T-helper 17 cell (primary cell): ENCODE data around the gene DCAF10. TPM values are rescaled to one million over a fixed set of nuclear protein-coding genes. Genes with fewer than 3 reads are reported as not detected.
A peak's percentile ranks its signal among the peaks of the same experiment; 100 is the strongest.

ENCODE experiments used
- ATAC-seq: fragments of 150-1000 bp; cut with Tn5 transposase; 2 replicates; pipeline ENCODE4 v1.10.0; 2021; ENCODE audit warnings: mild to moderate bottlenecking, moderate library complexity
- DNase-seq, 3 donors: peaks; one replicate each; pipeline versions ENCODE4 v3.0.0 to v3.0.0-alpha.2; 2020 to 2021
- H3K9me3 ChIP-seq: one replicate; pipeline ENCODE4 v1.7.0; 2013; ENCODE audit warnings: low read length, mild to moderate bottlenecking; ENCODE audit not compliant: control insufficient read depth, poor library complexity, severe bottlenecking
- H3K27ac Mint-ChIP-seq: one replicate; pipeline ENCODE4 v1.8.0; 2022; ENCODE audit warnings: mild to moderate bottlenecking, moderate library complexity, mixed read lengths
- H3K27me3 Mint-ChIP-seq: one replicate; pipeline ENCODE4 v1.8.0; 2022; ENCODE audit warnings: mixed read lengths
- H3K36me3 Mint-ChIP-seq: one replicate; pipeline ENCODE4 v1.8.0; 2022; ENCODE audit warnings: low read depth, mixed read lengths
- H3K4me1 Mint-ChIP-seq: one replicate; pipeline ENCODE4 v1.8.0; 2022; ENCODE audit warnings: mild to moderate bottlenecking, mixed read lengths
- H3K4me3 Mint-ChIP-seq: one replicate; pipeline ENCODE4 v1.8.0; 2022; ENCODE audit warnings: mild to moderate bottlenecking, moderate library complexity, mixed read lengths
- total RNA-seq, 4 donors: library from RNA in 2 of 4; stranded (reverse) in 2 of 4; gene quantifications; one replicate each; pipeline ENCODE4 v1.2.3 and lab custom pipeline; 2022 to 2026

Gene DCAF10
- total RNA-seq, 2 donors from 2014 or later = 12.1 to 13.0 TPM

DNA sequence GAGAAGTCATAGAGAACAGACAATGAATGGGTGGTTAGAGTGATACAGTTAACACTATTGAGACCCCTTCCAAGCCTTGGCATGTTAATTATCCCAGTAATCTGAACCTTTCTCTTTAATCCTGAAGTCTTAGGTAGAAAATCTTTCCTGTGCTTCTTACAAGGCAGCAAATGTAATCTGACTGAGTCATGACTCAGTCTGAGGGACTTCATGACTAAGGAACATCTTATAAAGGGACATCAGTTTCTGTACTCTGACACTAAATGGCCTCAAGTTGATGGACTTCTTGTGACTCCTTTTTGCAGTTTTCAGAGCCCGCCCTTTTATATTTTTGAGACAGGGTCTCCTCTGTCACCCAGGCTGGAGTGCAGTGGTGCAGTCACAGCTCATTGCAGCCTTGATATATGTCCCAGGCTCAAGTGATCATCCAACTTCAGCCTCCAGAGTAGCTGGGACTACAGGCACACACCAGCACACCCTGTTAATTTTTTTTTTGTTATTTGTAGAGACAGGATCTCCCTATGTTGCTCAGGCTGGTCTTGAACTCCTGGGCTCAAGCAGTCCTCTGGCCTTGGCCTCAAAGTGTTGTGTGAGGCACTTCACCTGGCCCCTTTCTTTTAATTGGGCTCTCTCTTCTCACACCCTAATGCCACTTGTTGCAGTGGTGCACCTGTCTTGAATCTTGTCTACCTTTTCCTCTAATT, 25.2 kb upstream of the DCAF10 start:
- Mint-ChIP-seq H3K36me3 (no peaks in the 10 kb centered on the region), H3K27ac (no peak overlapping the region), H3K4me3 (no peak overlapping the region), H3K27me3 (no peaks in the 10 kb centered on the region), H3K4me1 (peaks cover 8% of the 10 kb centered on the region)
- DNase-seq (no peak), ATAC-seq (no peak)
- H3K9me3 ChIP-seq = no peaks in the 10 kb centered on the region

- ATAC-seq = no peak
- no peak overlapping the region for H3K27ac Mint-ChIP-seq
- no peak overlapping the region for H3K4me3 Mint-ChIP-seq
- no peaks in the 10 kb centered on the region for H3K27me3 Mint-ChIP-seq
- no peak for DNase-seq
- peaks cover 3% of the 10 kb centered on the region for H3K36me3 Mint-ChIP-seq
- H3K4me1 Mint-ChIP-seq = peaks cover 8% of the 10 kb centered on the region
- H3K9me3 ChIP-seq = no peaks in the 10 kb centered on the region
These were observed 24.3 kb upstream of the DCAF10 start for GRCh38 chr9:37776328-37776727.

- H3K27ac Mint-ChIP-seq = peak overlapping the region; percentile 66
- no peak overlapping the region for H3K4me3 Mint-ChIP-seq
- H3K27me3 Mint-ChIP-seq = no peaks in the 10 kb centered on the region
- DNase-seq (no peak), ATAC-seq (no peak)
- H3K9me3 ChIP-seq = no peaks in the 10 kb centered on the region
- H3K4me1 Mint-ChIP-seq = peaks cover 20% of the 10 kb centered on the region
- H3K36me3 Mint-ChIP-seq = peaks cover 9% of the 10 kb centered on the region
These were observed 22.1 kb upstream of the DCAF10 start for GRCh38 chr9:37778534-37778933.

DNA sequence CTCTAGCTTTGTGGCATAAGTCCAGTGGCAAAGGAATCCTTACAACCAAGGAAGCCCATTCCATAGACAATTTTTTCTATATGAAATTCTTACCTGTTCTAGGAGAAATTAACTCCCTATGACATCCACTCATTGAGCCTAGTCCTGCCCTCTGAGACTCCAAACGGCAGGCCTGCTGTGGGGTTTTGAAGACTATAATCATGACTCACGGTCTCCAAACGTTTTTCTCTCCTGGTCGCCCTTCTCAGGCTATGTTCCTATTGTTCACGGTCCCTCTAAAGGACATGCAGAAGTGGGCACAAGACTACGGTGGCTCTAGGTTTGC, 16.3 kb upstream of the DCAF10 start:
- Mint-ChIP-seq H3K4me3 (peak overlapping the region; percentile 98), H3K36me3 (peaks cover 9% of the 10 kb centered on the region), H3K27ac (peak overlapping the region; percentile 98), H3K4me1 (peaks cover 26% of the 10 kb centered on the region), H3K27me3 (no peaks in the 10 kb centered on the region)
- ATAC-seq = peak; percentile 4
- no peaks in the 10 kb centered on the region for H3K9me3 ChIP-seq
- DNase-seq = no peak

DNA sequence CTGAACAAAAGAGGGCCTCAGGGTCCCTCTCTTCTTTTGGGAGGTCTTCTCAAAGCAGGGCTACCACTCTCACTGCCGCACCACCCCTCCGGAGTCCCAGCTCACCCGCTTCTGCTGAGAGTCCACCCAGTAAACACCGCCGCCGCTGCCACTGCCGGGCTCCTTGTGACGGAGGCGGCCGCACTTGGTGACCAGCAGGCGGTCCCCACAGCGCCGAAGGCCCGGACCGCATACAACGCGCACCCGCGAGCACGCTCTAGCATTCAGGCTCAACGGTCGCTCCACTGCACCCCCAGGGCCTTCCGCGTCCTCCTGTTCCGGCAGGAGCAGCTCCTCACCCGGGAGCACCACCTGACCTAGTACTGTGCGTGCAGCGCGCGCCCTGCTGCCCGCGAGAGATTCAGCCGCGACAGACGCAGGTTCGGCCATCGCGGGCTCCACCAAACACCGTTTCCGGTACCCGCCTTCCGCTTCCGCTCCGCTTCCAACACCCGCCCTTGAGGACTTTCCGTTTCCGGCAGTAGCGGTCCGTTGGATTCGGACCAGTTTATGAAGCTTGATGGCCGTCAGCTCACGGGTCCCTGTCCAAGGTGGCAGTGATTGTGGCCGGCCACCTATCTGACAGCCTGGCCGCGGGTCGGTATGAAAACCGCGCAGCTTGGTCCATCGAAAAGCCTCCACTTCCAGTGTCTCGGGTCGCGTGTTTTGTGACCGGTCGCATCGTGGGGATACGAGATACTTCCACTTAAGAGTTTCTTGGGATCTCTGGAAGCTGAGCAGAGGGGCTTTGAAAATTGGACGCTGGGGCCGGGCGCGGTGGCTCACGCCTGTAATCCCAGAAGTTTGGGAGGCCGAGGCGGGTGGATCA, 15.7 kb upstream of the DCAF10 start, which contains the start of gene EXOSC3:
TSS of gene EXOSC3 (minus strand) at position 449 of the 868 bp plus-strand sequence. CDS start at position 429, 20 bp downstream.
- H3K4me1 Mint-ChIP-seq = peaks cover 26% of the 10 kb centered on the region
- H3K9me3 ChIP-seq = no peaks in the 10 kb centered on the region
- peak; percentile 94 for ATAC-seq
- no peaks in the 10 kb centered on the region for H3K27me3 Mint-ChIP-seq
- peaks cover 9% of the 10 kb centered on the region for H3K36me3 Mint-ChIP-seq
- DNase-seq = peak; percentile 66 to 76 (median 69)
- peak within 1 kb of the TSS; percentile 98 for H3K4me3 Mint-ChIP-seq
- peak within 1 kb of the TSS; percentile 98 for H3K27ac Mint-ChIP-seq

DNA sequence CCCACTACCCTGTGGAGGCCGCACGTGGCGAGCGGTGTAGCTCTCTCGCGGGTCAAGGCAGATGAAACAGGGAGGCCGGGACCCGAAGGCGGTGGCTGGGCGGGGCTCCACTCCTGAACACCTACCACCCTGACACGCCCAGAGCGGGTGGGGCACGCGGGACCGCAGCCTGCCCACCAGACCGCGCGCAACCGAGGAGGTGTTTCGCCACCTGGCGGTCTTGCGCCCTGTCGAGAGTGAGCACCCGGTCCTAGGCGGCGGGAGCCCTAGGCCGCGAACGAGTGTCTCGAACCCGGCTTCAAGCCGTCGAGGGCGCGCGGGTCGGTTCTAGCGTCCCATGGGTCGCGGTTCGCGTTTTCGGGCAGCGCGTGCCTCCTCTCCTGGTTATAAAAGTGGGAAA, 13.5 kb upstream of the DCAF10 start:
- DNase-seq (no peak), ATAC-seq (no peak)
- Mint-ChIP-seq H3K4me3 (no peak overlapping the region), H3K4me1 (peaks cover 24% of the 10 kb centered on the region), H3K36me3 (peaks cover 10% of the 10 kb centered on the region), H3K27ac (no peak overlapping the region), H3K27me3 (peaks cover 7% of the 10 kb centered on the region)
- H3K9me3 ChIP-seq = no peaks in the 10 kb centered on the region

GRCh38 chr9:37788332-37788731, 12.3 kb upstream of the DCAF10 start:
- ATAC-seq (no peak), DNase-seq (no peak)
- Mint-ChIP-seq H3K4me3 (no peak overlapping the region), H3K27me3 (peaks cover 7% of the 10 kb centered on the region), H3K27ac (no peak overlapping the region), H3K4me1 (peaks cover 13% of the 10 kb centered on the region), H3K36me3 (peaks cover 4% of the 10 kb centered on the region)
- no peaks in the 10 kb centered on the region for H3K9me3 ChIP-seq

- DNase-seq = no peak
- peaks cover 7% of the 10 kb centered on the region for H3K27me3 Mint-ChIP-seq
These were observed 10.5 kb upstream of the DCAF10 start for GRCh38 chr9:37790096-37790495.

GRCh38 chr9:37792122-37792521, 8.5 kb upstream of the DCAF10 start:
- Mint-ChIP-seq H3K4me3 (no peak overlapping the region), H3K27me3 (peaks cover 12% of the 10 kb centered on the region), H3K27ac (no peak overlapping the region), H3K4me1 (peaks cover 4% of the 10 kb centered on the region), H3K36me3 (peaks cover 5% of the 10 kb centered on the region)
- ATAC-seq = no peak
- DNase-seq = no peak
- H3K9me3 ChIP-seq = no peaks in the 10 kb centered on the region

More at GRCh38 chr9:37790096-37790495, 10.5 kb upstream of the DCAF10 start:
- Mint-ChIP-seq H3K27ac (no peak overlapping the region), H3K4me1 (peaks cover 7% of the 10 kb centered on the region), H3K36me3 (peaks cover 4% of the 10 kb centered on the region), H3K4me3 (no peak overlapping the region)
- no peaks in the 10 kb centered on the region for H3K9me3 ChIP-seq
- no peak for ATAC-seq

- Mint-ChIP-seq H3K4me3 (no peak overlapping the region), H3K36me3 (peaks cover 4% of the 10 kb centered on the region), H3K4me1 (peaks cover 8% of the 10 kb centered on the region), H3K27ac (no peak overlapping the region), H3K27me3 (peaks cover 6% of the 10 kb centered on the region)
- ATAC-seq = no peak
- H3K9me3 ChIP-seq = no peaks in the 10 kb centered on the region
- DNase-seq = no peak
These were observed 4.4 kb upstream of the DCAF10 start for GRCh38 chr9:37796232-37796631.

- H3K9me3 ChIP-seq = no peaks in the 10 kb centered on the region
- ATAC-seq (no peak), DNase-seq (no peak)
- Mint-ChIP-seq H3K27me3 (peaks cover 4% of the 10 kb centered on the region), H3K4me1 (peaks cover 20% of the 10 kb centered on the region), H3K4me3 (no peak overlapping the region), H3K27ac (no peak overlapping the region), H3K36me3 (peaks cover 4% of the 10 kb centered on the region)
These were observed 1.9 kb upstream of the DCAF10 start for GRCh38 chr9:37798677-37799076.

DNA sequence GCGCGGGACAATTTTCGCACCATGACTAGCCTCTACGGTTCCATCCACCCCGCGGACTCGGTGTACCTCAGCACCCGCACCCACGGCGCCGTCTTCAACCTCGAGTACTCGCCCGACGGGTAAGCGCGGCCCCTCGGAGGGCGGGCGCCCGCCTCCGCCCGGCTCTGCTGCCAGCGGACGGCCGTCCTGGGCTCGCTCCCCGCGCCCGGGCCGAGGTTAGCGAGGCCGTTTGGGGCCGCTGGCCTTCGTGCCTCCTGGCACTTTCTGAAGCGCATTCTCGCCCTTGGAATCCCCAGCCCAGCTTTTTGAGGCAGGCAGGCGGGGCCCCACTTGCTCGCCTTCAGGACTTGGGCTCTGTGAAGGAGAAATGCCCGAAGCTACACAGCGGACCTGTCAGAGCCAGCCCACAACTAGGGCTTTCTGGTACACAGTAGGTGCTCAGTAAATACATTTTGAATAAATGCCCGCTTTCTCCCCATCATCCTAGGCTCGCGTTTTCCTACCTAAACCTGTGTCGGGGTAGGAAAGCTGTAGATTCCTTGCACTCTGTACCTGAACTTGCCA, 772 bp downstream of the DCAF10 start:
- DNase-seq (peak in 2 of 3 donors; percentile 13 to 23), ATAC-seq (peak; percentile 35)
- H3K36me3 Mint-ChIP-seq = peaks cover 3% of the 10 kb centered on the region
- H3K4me3 Mint-ChIP-seq = peak overlapping the region; percentile 93
- H3K27ac Mint-ChIP-seq = peak overlapping the region; percentile 11
- no peaks in the 10 kb centered on the region for H3K9me3 ChIP-seq
- peaks cover 31% of the 10 kb centered on the region for H3K4me1 Mint-ChIP-seq
- H3K27me3 Mint-ChIP-seq = peaks cover 4% of the 10 kb centered on the region

DNA sequence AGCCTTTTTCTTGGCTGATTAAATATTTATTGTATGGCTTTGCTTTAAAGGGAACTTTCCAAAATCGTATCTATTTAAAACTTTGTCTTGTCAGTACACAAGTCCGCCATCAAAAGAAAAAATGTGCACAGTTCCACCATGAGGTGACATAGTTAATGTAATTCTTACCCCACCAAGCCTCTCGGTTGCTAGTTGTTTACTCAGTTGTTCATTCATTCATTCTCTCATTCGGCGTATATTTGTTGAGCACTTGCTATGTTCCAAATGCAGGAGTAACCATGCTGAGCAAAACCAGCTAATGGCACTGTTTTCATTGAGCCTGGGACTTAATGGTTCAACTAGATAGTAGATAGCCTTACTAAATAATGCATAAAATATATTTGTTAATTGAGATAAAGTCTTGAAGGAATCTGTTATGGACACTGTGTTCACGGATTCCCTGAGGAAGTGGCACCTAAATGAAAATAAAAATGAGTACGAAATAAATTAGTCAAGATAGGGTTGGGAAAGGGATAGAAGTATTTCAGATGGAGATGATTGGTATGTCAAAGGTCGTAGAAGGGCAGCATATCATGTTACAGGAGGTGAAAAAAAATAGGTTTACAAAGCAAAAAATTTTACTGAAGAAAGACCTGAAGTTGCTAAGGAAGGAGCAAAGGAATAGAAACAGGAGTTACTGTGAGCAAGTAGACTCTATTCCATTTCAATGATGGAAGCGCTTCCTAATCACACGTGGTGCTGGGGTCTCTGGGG, 1.5 kb downstream of the DCAF10 start:
- peak overlapping the region; percentile 93 for H3K4me3 Mint-ChIP-seq
- ATAC-seq (no peak), DNase-seq (no peak)
- no peaks in the 10 kb centered on the region for H3K27me3 Mint-ChIP-seq
- peak overlapping the region; percentile 11 for H3K27ac Mint-ChIP-seq
- H3K4me1 Mint-ChIP-seq = peaks cover 33% of the 10 kb centered on the region
- no peaks in the 10 kb centered on the region for H3K9me3 ChIP-seq
- H3K36me3 Mint-ChIP-seq = peaks cover 3% of the 10 kb centered on the region
